PFSK-1 (cell line): ENCODE results near the gene KDM4C.

Experiments used
- FOXP2 ChIP-seq: optimal IDR thresholded peaks from 2 replicates; pipeline ENCODE3; 2011; ENCODE audit warnings: borderline replicate concordance, control low read depth, inconsistent platforms; ENCODE audit not compliant: insufficient read depth; ENCODE audit errors: extremely low read length, extremely low read depth
- POLR2AphosphoS5 ChIP-seq: IDR thresholded peaks from 2 replicates; pipeline ENCODE4 v1.6.1; 2012; ENCODE audit warnings: low read depth, mild to moderate bottlenecking, control low read depth, low read length, moderate library complexity
- SIN3A ChIP-seq: IDR thresholded peaks from 2 replicates; pipeline ENCODE4 v1.6.1; 2012; ENCODE audit warnings: mild to moderate bottlenecking, low read length, moderate library complexity, borderline replicate concordance; ENCODE audit not compliant: insufficient read depth
- TAF1 ChIP-seq: IDR thresholded peaks from 2 replicates; pipeline ENCODE4 v1.6.1; 2012; ENCODE audit warnings: low read length, control low read depth, borderline replicate concordance; ENCODE audit not compliant: insufficient read depth
- TF ChIP-seq, protein P1 (sequence below), 2 experiments: IDR thresholded peaks; 2 replicates each; pipeline versions ENCODE4 v1.6.1 to v1.8.0; 2011 to 2012; ENCODE audit warnings: low read depth in 2 of 2, low read length in 2 of 2, control low read depth in 1 of 2, inconsistent platforms in 1 of 2, mild to moderate bottlenecking in 1 of 2, moderate library complexity in 1 of 2; ENCODE audit not compliant: insufficient read depth in 1 of 2

KDM4C gene

DNA sequence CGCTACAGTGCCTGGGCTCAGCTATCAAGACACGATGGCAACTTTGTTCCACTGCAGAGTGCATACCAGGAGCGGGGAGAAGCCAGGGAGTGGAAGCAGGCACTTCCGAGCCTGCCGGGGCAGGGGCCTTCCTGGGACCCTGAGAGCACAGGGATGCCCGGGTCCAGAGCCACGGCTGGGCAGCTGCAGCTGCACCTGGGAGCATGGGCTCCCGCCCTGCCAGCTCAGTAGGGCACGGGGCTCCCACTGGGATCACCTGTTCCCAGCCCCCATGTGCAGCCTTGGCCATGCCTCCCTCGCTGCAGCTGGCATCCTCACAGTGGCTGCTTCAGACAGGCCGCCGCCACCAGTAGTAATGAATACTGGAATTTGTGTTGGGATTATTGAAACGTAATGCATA, 391.5 kb downstream of the KDM4C start:
- TF ChIP-seq SIN3A, result no peak
- TF ChIP-seq POLR2AphosphoS5, result no peak
- no peak for TF ChIP-seq TAF1
- TF ChIP-seq, protein P1, sequence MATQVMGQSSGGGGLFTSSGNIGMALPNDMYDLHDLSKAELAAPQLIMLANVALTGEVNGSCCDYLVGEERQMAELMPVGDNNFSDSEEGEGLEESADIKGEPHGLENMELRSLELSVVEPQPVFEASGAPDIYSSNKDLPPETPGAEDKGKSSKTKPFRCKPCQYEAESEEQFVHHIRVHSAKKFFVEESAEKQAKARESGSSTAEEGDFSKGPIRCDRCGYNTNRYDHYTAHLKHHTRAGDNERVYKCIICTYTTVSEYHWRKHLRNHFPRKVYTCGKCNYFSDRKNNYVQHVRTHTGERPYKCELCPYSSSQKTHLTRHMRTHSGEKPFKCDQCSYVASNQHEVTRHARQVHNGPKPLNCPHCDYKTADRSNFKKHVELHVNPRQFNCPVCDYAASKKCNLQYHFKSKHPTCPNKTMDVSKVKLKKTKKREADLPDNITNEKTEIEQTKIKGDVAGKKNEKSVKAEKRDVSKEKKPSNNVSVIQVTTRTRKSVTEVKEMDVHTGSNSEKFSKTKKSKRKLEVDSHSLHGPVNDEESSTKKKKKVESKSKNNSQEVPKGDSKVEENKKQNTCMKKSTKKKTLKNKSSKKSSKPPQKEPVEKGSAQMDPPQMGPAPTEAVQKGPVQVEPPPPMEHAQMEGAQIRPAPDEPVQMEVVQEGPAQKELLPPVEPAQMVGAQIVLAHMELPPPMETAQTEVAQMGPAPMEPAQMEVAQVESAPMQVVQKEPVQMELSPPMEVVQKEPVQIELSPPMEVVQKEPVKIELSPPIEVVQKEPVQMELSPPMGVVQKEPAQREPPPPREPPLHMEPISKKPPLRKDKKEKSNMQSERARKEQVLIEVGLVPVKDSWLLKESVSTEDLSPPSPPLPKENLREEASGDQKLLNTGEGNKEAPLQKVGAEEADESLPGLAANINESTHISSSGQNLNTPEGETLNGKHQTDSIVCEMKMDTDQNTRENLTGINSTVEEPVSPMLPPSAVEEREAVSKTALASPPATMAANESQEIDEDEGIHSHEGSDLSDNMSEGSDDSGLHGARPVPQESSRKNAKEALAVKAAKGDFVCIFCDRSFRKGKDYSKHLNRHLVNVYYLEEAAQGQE (IDR thresholded peaks at IDR 0.05; ENCODE audit: insufficient read depth in 1 of 2, low read depth in 2 of 2, low read length in 2 of 2), result no peak

DNA sequence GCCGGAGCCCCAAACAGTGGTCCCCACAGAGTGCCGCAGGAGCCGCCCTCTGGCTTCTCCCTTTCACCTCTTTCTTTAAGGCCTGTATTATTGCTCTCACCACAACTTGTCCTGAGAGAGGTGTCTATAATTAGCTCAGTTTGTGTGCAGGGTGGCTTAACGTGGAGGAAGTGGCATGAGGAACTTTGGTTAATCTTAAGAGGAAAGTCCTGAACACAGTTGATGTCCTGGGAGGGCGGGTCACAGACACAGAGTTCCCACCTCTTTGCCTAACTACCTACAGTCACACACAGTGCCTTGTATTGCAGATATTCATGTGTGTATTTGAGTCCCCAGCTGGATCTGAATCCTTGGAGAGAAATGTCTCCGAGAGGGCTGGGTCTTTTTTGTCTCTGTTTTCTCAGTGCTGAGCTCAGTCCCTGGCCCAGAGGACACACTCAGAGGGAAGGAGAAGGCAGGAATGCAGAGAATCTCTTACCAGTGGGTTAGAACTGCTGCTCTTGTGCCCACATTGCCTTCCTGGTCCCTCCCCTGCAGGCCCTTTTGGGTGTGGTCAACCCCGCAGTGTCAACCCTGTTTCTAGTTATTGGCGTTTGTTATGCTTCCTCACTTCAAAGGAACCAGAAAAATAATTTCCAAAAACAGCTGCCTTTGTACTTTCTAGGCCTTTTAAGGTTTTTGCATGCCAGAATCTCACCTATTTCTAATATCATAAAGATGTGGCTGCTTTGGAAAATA, 392.5 kb downstream of the KDM4C start:
- TF ChIP-seq, protein P1 (IDR thresholded peaks at IDR 0.05; ENCODE audit: insufficient read depth in 1 of 2, low read depth in 2 of 2, low read length in 2 of 2), result no peak
- no peak for TF ChIP-seq FOXP2
- TF ChIP-seq TAF1, result no peak
- no peak for TF ChIP-seq SIN3A
- no peak for TF ChIP-seq POLR2AphosphoS5

DNA sequence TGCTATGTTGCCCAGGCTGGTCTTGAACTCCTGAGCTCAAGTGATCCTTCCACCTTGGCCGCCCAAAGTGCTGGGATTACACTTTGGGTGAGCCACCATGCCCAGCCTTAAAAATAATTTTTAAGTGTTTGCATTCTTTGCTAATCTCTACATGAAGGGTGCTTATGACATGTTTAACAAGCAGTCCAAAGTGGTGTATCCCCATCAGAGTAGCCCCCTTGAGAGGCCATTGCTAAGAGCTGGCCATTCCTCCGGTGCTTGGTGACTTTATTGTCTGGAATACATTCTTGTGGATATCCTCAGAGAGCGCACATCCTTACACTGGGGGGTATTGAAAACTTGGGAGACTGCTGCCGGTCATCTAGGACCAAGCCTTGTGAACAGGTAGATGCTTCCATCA, 395.4 kb downstream of the KDM4C start:
- TF ChIP-seq FOXP2, result no peak
- TF ChIP-seq, protein P1 (IDR thresholded peaks at IDR 0.05; ENCODE audit: insufficient read depth in 1 of 2, low read depth in 2 of 2, low read length in 2 of 2), result no peak
- TF ChIP-seq POLR2AphosphoS5, result no peak
- no peak for TF ChIP-seq TAF1
- no peak for TF ChIP-seq SIN3A

DNA sequence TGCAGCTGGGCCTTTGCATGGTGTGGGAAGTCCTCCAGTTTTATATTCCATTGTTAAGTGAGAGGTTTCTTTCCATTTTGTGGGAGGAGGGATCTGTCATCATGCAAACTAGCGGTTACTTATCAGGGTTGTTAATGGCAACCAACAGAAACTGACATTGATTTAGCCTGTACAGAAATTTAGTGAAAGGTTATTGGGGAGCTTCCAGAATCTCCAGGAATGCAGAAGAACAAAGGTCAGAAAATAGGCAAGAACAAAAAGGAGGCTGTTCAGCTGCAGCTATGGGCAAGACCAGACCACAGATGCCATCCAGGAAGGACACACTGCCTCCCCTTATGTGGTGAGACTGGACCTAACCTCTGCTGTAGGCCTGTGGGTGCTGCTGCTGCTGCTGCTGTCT, 395.8 kb downstream of the KDM4C start:
- TF ChIP-seq, protein P1 (IDR thresholded peaks at IDR 0.05; ENCODE audit: insufficient read depth in 1 of 2, low read depth in 2 of 2, low read length in 2 of 2), result no peak
- TF ChIP-seq SIN3A (no peak), POLR2AphosphoS5 (no peak), TAF1 (no peak), FOXP2 (no peak)

DNA sequence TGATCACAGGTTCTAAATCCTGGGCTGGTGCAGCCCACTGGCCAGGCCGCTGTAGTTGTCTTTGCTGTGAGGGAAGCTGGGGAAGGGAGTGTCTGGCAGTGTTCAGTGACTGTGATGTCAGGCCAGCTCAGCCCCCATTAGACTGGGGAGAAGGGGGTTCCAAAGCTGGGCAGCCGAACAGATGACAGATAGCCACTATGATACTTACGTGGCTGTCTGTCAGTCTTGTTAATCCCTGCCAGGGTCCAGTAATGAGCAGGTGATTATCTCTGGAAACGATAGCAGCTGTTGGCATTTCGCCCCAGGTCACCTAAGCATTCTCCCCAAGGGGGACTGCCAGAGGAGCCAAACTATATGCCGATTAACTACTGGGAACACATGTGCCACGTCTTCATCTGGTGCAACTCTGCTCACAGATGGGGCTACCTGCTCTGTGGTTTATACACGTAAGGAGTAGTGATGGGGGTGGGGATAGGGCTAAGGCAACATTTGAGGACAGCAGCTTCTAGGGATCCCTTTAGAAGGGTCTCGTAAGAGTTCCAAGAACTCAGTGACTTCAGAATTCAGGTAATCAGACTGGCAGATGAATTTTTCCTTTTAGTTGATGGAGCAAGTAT, 396.3 kb downstream of the KDM4C start:
- TF ChIP-seq FOXP2 (no peak), TAF1 (no peak), SIN3A (no peak), POLR2AphosphoS5 (no peak)
- TF ChIP-seq, protein P1 (IDR thresholded peaks at IDR 0.05; ENCODE audit: insufficient read depth in 1 of 2, low read depth in 2 of 2, low read length in 2 of 2), result no peak
